H9 (cell line): ENCODE results near the gene PCDHB12. TPM values are rescaled to one million over a fixed set of nuclear protein-coding genes. Genes with fewer than 3 reads are reported as not detected.
"Not testable (repeated sequence)": the region's sequence is repeated elsewhere in the genome, so short reads cannot be mapped to it uniquely, and the experiment has no call there.

Source experiments
- DNase-seq: peaks from one replicate; pipeline ENCODE4 v3.0.0-alpha.2; 2017
- H2AFZ ChIP-seq: one replicate; pipeline ENCODE4 v1.6.1; 2013; ENCODE audit warnings: mild to moderate bottlenecking, low read length, control low read depth, moderate library complexity
- H2AK5ac ChIP-seq: 2 replicates; pipeline ENCODE4 v1.6.1; 2013; ENCODE audit warnings: low read length, control low read depth, mixed read lengths; ENCODE audit not compliant: insufficient read length
- H2BK120ac ChIP-seq: one replicate; pipeline ENCODE4 v1.6.1; 2013; ENCODE audit warnings: low read depth, mild to moderate bottlenecking, low read length, control low read depth, inconsistent platforms; ENCODE audit not compliant: poor library complexity, severe bottlenecking
- H2BK12ac ChIP-seq: 2 replicates; pipeline ENCODE4 v1.6.1; 2013; ENCODE audit warnings: low read length, control low read depth, mixed read lengths, low read depth; ENCODE audit not compliant: insufficient read length
- H2BK15ac ChIP-seq: 2 replicates; pipeline ENCODE4 v1.6.1; 2013; ENCODE audit warnings: low read depth, low read length, control low read depth
- H2BK20ac ChIP-seq: one replicate; pipeline ENCODE4 v1.6.1; 2013; ENCODE audit warnings: low read depth, mild to moderate bottlenecking, low read length, control low read depth, inconsistent platforms; ENCODE audit not compliant: poor library complexity, severe bottlenecking
- H2BK5ac ChIP-seq: 2 replicates; pipeline ENCODE4 v1.6.1; 2013; ENCODE audit warnings: low read length, control low read depth, mixed read lengths; ENCODE audit not compliant: insufficient read length
- H3K14ac ChIP-seq: 2 replicates; pipeline ENCODE4 v1.6.1; 2013; ENCODE audit warnings: low read length, control low read depth; ENCODE audit not compliant: insufficient read depth
- H3K18ac ChIP-seq: 2 replicates; pipeline ENCODE4 v1.6.1; 2013; ENCODE audit warnings: low read depth, mild to moderate bottlenecking, mixed read lengths, low read length, control low read depth; ENCODE audit not compliant: insufficient read length
- H3K23ac ChIP-seq: 2 replicates; pipeline ENCODE4 v1.6.1; 2013; ENCODE audit warnings: low read length, control low read depth, mixed read lengths, low read depth; ENCODE audit not compliant: insufficient read length
- H3K23me2 ChIP-seq: 2 replicates; pipeline ENCODE4 v1.6.1; 2013; ENCODE audit warnings: low read depth, mild to moderate bottlenecking, mixed read lengths, low read length, control low read depth; ENCODE audit not compliant: insufficient read length, poor library complexity, severe bottlenecking
- H3K27ac ChIP-seq: 2 replicates; pipeline ENCODE4 v1.5.1; 2013; ENCODE audit warnings: low read length, control low read depth, mixed read lengths, low read depth; ENCODE audit not compliant: insufficient read length
- H3K27me3 ChIP-seq: 2 replicates; pipeline ENCODE4 v1.6.1; 2013; ENCODE audit warnings: low read length, control low read depth, inconsistent platforms; ENCODE audit not compliant: insufficient read depth
- H3K4ac ChIP-seq: 2 replicates; pipeline ENCODE4 v1.6.1; 2013; ENCODE audit warnings: low read depth, mild to moderate bottlenecking, control low read depth, inconsistent platforms, low read length, moderate library complexity
- H3K4me1 ChIP-seq: 2 replicates; pipeline ENCODE4 v1.6.1; 2013; ENCODE audit warnings: low read length, control low read depth, inconsistent platforms; ENCODE audit not compliant: insufficient read depth
- H3K4me2 ChIP-seq: 2 replicates; pipeline ENCODE4 v1.6.1; 2013; ENCODE audit warnings: low read length, control low read depth, mixed read lengths; ENCODE audit not compliant: insufficient read length, insufficient read depth
- H3K56ac ChIP-seq: 2 replicates; pipeline ENCODE4 v1.6.1; 2013; ENCODE audit warnings: low read depth, mild to moderate bottlenecking, mixed read lengths, low read length, control low read depth; ENCODE audit not compliant: insufficient read length
- H3K79me1 ChIP-seq: 2 replicates; pipeline ENCODE4 v1.6.1; 2013; ENCODE audit warnings: low read depth, mild to moderate bottlenecking, moderate library complexity, low read length, control low read depth, inconsistent platforms; ENCODE audit not compliant: insufficient read depth, poor library complexity, severe bottlenecking
- H3K79me2 ChIP-seq: 2 replicates; pipeline ENCODE4 v1.6.1; 2013; ENCODE audit warnings: low read length, control low read depth, inconsistent platforms; ENCODE audit not compliant: insufficient read depth
- H3K9ac ChIP-seq: 2 replicates; pipeline ENCODE4 v1.6.1; 2013; ENCODE audit warnings: low read length, control low read depth, mixed read lengths; ENCODE audit not compliant: insufficient read length; ENCODE audit errors: extremely low read depth
- H3K9me3 ChIP-seq: one replicate; pipeline ENCODE4 v1.6.1; 2013; ENCODE audit warnings: low read depth, low read length, inconsistent platforms; ENCODE audit not compliant: control insufficient read depth
- H3T11ph ChIP-seq: one replicate; pipeline ENCODE4 v1.6.1; 2013; ENCODE audit warnings: mild to moderate bottlenecking, low read length, control low read depth, inconsistent platforms
- H4K20me1 ChIP-seq: one replicate; pipeline ENCODE4 v1.6.1; 2013; ENCODE audit not compliant: control insufficient read depth, insufficient read length, insufficient read depth
- H4K5ac ChIP-seq: 2 replicates; pipeline ENCODE4 v1.6.1; 2013; ENCODE audit warnings: low read depth, mild to moderate bottlenecking, mixed read lengths, low read length, control low read depth; ENCODE audit not compliant: insufficient read length
- H4K8ac ChIP-seq: replicated peaks from 2 replicates; pipeline ENCODE4 v1.6.1; 2013; ENCODE audit warnings: low read length, control low read depth, mixed read lengths, low read depth; ENCODE audit not compliant: insufficient read length
- H4K91ac ChIP-seq: 2 replicates; pipeline ENCODE4 v1.6.1; 2013; ENCODE audit warnings: low read depth, mild to moderate bottlenecking, moderate library complexity, mixed read lengths, low read length, control low read depth; ENCODE audit not compliant: insufficient read length
- H3K27ac Mint-ChIP-seq, 3 experiments: 2 replicates in 2 of 3; 3 replicates in 1 of 3; pipeline ENCODE4 v1.8.0; 2020 to 2021; ENCODE audit warnings: mixed read lengths in 3 of 3, mild to moderate bottlenecking in 1 of 3, moderate library complexity in 1 of 3
- H3K27me3 Mint-ChIP-seq: 2 replicates; pipeline ENCODE4 v1.8.0; 2021; ENCODE audit warnings: low read depth, mild to moderate bottlenecking, moderate library complexity, mixed read lengths
- H3K36me3 Mint-ChIP-seq, 3 experiments: 2 replicates in 2 of 3; 3 replicates in 1 of 3; pipeline ENCODE4 v1.8.0; 2020 to 2021; ENCODE audit warnings: low read depth in 3 of 3, mixed read lengths in 3 of 3; ENCODE audit not compliant: insufficient read depth in 1 of 3
- H3K4me1 Mint-ChIP-seq, 2 experiments: 2 replicates each; pipeline ENCODE4 v1.8.0; 2020; ENCODE audit warnings: mixed read lengths in 2 of 2
- H3K4me3 Mint-ChIP-seq, 2 experiments: 2 replicates in 1 of 2; 3 replicates in 1 of 2; pipeline ENCODE4 v1.8.0; 2020 to 2021; ENCODE audit warnings: mild to moderate bottlenecking in 2 of 2, mixed read lengths in 2 of 2, moderate library complexity in 1 of 2
- H3K9me3 Mint-ChIP-seq, 2 experiments: 2 replicates in 1 of 2; 3 replicates in 1 of 2; pipeline ENCODE4 v1.8.0; 2020; ENCODE audit warnings: mild to moderate bottlenecking in 2 of 2, mixed read lengths in 2 of 2, moderate library complexity in 1 of 2
- CTCF ChIP-seq: fragments of 200-600 bp; sonication (generic); conservative IDR thresholded peaks from 3 replicates; pipeline ENCODE4 v1.8.0; 2021; ENCODE audit warnings: antibody characterized with exemption, mild to moderate bottlenecking
- WGBS: extraction: QIAGEN DNeasy Blood & Tissue Kit; methylation state at CpG from one replicate; pipeline ENCODE4 v1.1.7; 2013; ENCODE audit warnings: missing lambda C conversion rate, low lambda C conversion rate, mixed read lengths; ENCODE audit not compliant: insufficient read length; ENCODE audit errors: extremely low coverage; 5-methylcytosine and 5-hydroxymethylcytosine counted together
- total RNA-seq: library from RNA; stranded (reverse); gene quantifications from 2 replicates; pipeline ENCODE4 v1.2.1, GENCODE V29; 2021

The PCDHB12 gene
- total RNA-seq, 1 experiment from 2014 or later: 3.1 TPM

GRCh38 chr5:141199359-141200235 lies 8.9 kb upstream of the PCDHB12 start, which contains the start of gene PCDHB11:
PCDHB11 (plus strand) TSS chr5:141199627; CDS start chr5:141199775, 148 bp downstream.
- Histone ChIP-seq H3K9me3 (no peaks in the 10 kb centered on the region), H3K18ac (no peak within 1 kb of the TSS), H3K4ac (no peak within 1 kb of the TSS), H2AFZ (peak within 1 kb of the TSS; percentile 7), H3K4me2 (no peak within 1 kb of the TSS), H2BK12ac (no peak within 1 kb of the TSS), H3K23ac (no peak within 1 kb of the TSS), H4K5ac (no peak within 1 kb of the TSS), H3K56ac (no peak within 1 kb of the TSS), H3K27me3 (no peaks in the 10 kb centered on the region), H4K20me1 (no peaks in the 10 kb centered on the region), H3K4me1 (no peaks in the 10 kb centered on the region), H3K9ac (no peak within 1 kb of the TSS), H3T11ph (no peak within 1 kb of the TSS), H2BK120ac (no peak within 1 kb of the TSS), H3K27ac (no peak within 1 kb of the TSS), H3K23me2 (no peaks in the 10 kb centered on the region), H4K8ac (no peak within 1 kb of the TSS), H4K91ac (no peak within 1 kb of the TSS), H2BK20ac (no peak within 1 kb of the TSS), H2BK15ac (no peak within 1 kb of the TSS), H3K79me1 (no peaks in the 10 kb centered on the region), H2AK5ac (no peak within 1 kb of the TSS), H2BK5ac (no peak within 1 kb of the TSS), H3K79me2 (no peaks in the 10 kb centered on the region), H3K14ac (no peak within 1 kb of the TSS)
- Mint-ChIP-seq H3K36me3 (peaks cover 7 to 23% (median 8%) of the 10 kb centered on the region in 3 experiments; a peak in 6 of 7 replicates), H3K4me1 (peaks cover 0 to 7% of the 10 kb centered on the region in 2 experiments; a peak in 1 of 4 replicates), H3K4me3 (peak within 1 kb of the TSS; percentile 49 to 64; a peak in 3 of 5 replicates), H3K27me3 (peaks cover 2% of the 10 kb centered on the region; the same call in 1 of the 2 replicates), H3K9me3 (peaks cover 31 to 36% of the 10 kb centered on the region in 2 experiments), H3K27ac (peak within 1 kb of the TSS in 1 of 3 experiments; percentile 90; a peak in 2 of 7 replicates)
- no peak for DNase-seq
- TF ChIP-seq CTCF: peak; percentile 79
- WGBS: no CpG with 5 or more reads among the region's 21 CpGs

DNA sequence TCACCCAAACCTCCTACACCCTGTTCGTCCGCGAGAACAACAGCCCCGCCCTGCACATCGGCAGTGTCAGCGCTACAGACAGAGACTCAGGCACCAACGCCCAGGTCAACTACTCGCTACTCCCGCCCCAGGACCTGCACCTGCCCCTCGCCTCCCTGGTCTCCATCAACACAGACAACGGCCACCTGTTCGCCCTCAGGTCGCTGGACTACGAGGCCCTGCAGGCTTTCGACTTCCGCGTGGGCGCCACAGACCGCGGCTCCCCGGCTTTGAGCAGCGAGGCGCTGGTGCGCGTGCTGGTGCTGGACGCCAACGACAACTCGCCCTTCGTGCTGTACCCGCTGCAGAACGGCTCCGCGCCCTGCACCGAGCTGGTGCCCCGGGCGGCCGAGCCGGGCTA lies 7.4 kb upstream of the PCDHB12 start:
- H3K79me2 ChIP-seq, H3K4ac ChIP-seq, DNase-seq, H3K27me3 Mint-ChIP-seq, H3K79me1 ChIP-seq, H2AFZ ChIP-seq, H3K9me3 ChIP-seq, H2BK15ac ChIP-seq, H4K20me1 ChIP-seq, H3K4me1 Mint-ChIP-seq, H3T11ph ChIP-seq, H3K27ac Mint-ChIP-seq, H3K23me2 ChIP-seq, H2AK5ac ChIP-seq, H4K8ac ChIP-seq, H4K91ac ChIP-seq, H2BK5ac ChIP-seq, H3K4me1 ChIP-seq, H3K9ac ChIP-seq, H3K14ac ChIP-seq, H3K56ac ChIP-seq, H3K4me2 ChIP-seq, H3K27me3 ChIP-seq, H2BK12ac ChIP-seq, H4K5ac ChIP-seq, H3K23ac ChIP-seq, H3K18ac ChIP-seq, H2BK120ac ChIP-seq, H3K27ac ChIP-seq, H2BK20ac ChIP-seq, H3K4me3 Mint-ChIP-seq: not testable (repeated sequence)
- Mint-ChIP-seq H3K9me3 (peaks cover 26 to 31% of the 10 kb centered on the region in 2 experiments), H3K36me3 (peaks cover 7 to 21% (median 7%) of the 10 kb centered on the region in 3 experiments; a peak in 6 of 7 replicates)
- WGBS: no CpG with 5 or more reads among the region's 38 CpGs
